Measurements from ENCODE around the gene PPP2R2C. TPM values are rescaled to one million over a fixed set of nuclear protein-coding genes. Genes with fewer than 3 reads are reported as not detected.

Gene PPP2R2C
- total and polyA plus RNA-seq, 2 experiments from 2014 or later, result 1.3 to 9.2 TPM

- no peak for TF ChIP-seq CTCF (conservative IDR thresholded peaks at IDR 0.05; ENCODE audit: low read depth in 2 of 2)
- no peak for TF ChIP-seq ZNF114 (CRISPR knock-in tag; IDR thresholded peaks at IDR 0.05)
- TF ChIP-seq EZH2phosphoT487 (IDR thresholded peaks at IDR 0.05; ENCODE audit: unreplicated experiment), result no peak
- no peak for TF ChIP-seq POLR2AphosphoS5 (IDR thresholded peaks at IDR 0.05; ENCODE audit: low read depth)
- TF ChIP-seq ZNF331 (CRISPR knock-in tag; IDR thresholded peaks at IDR 0.05; ENCODE audit: low read depth), result no peak
- no peak for TF ChIP-seq EZH2 (IDR thresholded peaks at IDR 0.05; ENCODE audit: low read depth, unreplicated experiment)
Measured at GRCh38 chr4:6393066-6393465, 79.3 kb downstream of the PPP2R2C start (continued).

GRCh38 chr4:6392407-6392806 lies 80.0 kb downstream of the PPP2R2C start:
- no peaks in the 10 kb centered on the region for H3K36me3 ChIP-seq (ENCODE audit: insufficient read depth)
- no peak overlapping the region for H3K4me3 ChIP-seq
- H3K27ac ChIP-seq (ENCODE audit: low read depth), result no peak overlapping the region
- H3K4me1 Mint-ChIP-seq, result peaks cover 7% of the 10 kb centered on the region
- no peaks in the 10 kb centered on the region for H3K9me2 ChIP-seq (ENCODE audit: insufficient read depth)
- H3K36me3 Mint-ChIP-seq (ENCODE audit: low read depth), result no peaks in the 10 kb centered on the region
- no peaks in the 10 kb centered on the region for H3K4me1 ChIP-seq (ENCODE audit: insufficient read depth)
- no peaks in the 10 kb centered on the region; the same call in 2 of the 3 replicates for H3K9me3 Mint-ChIP-seq
- ATAC-seq (no peak), DNase-seq (ENCODE audit: low spot score) (no peak)
- no peak overlapping the region for H3K4me3 Mint-ChIP-seq
- H3K4me2 ChIP-seq, result no peak overlapping the region
- no peaks in the 10 kb centered on the region for H3K79me2 ChIP-seq (replicated peaks; ENCODE audit: insufficient read depth)
- no peak overlapping the region for H2AFZ ChIP-seq
- TF ChIP-seq STAT1 (IDR thresholded peaks at IDR 0.05; ENCODE audit: unreplicated experiment), result no peak
- no peak for TF ChIP-seq ZNF331 (CRISPR knock-in tag; IDR thresholded peaks at IDR 0.05; ENCODE audit: low read depth)
- no peak for TF ChIP-seq ZNF114 (CRISPR knock-in tag; IDR thresholded peaks at IDR 0.05)
- TF ChIP-seq EZH2 (IDR thresholded peaks at IDR 0.05; ENCODE audit: low read depth, unreplicated experiment), result no peak
- TF ChIP-seq ETS1 (IDR thresholded peaks at IDR 0.05), result no peak
- TF ChIP-seq EZH2phosphoT487 (IDR thresholded peaks at IDR 0.05; ENCODE audit: unreplicated experiment), result no peak
- no peak for TF ChIP-seq POLR2AphosphoS5 (IDR thresholded peaks at IDR 0.05; ENCODE audit: low read depth)
- TF ChIP-seq JUNB (IDR thresholded peaks at IDR 0.05; ENCODE audit: unreplicated experiment), result no peak
- no peak for TF ChIP-seq CREB1 (CRISPR knock-in tag; IDR thresholded peaks at IDR 0.05; ENCODE audit: low read depth)
- TF ChIP-seq REST (IDR thresholded peaks at IDR 0.05; ENCODE audit: unreplicated experiment), result no peak
- TF ChIP-seq NANOG (IDR thresholded peaks at IDR 0.05; ENCODE audit: borderline replicate concordance), result no peak
- TF ChIP-seq CTCF (conservative IDR thresholded peaks at IDR 0.05; ENCODE audit: low read depth in 2 of 2), result no peak
- H3F3A ChIP-seq (replicated peaks; ENCODE audit: low read depth), result no peaks in the 10 kb centered on the region
- no peaks in the 10 kb centered on the region for H4K20me1 ChIP-seq (replicated peaks; ENCODE audit: insufficient read depth)
- peaks cover 4% of the 10 kb centered on the region for H3K27me3 Mint-ChIP-seq (ENCODE audit: insufficient read depth, low read depth, poor library complexity)
- H3K27me3 ChIP-seq (ENCODE audit: insufficient read depth), result no peaks in the 10 kb centered on the region
- no peak overlapping the region for H3K27ac Mint-ChIP-seq

Data from GM23338 (cell line).